ENCODE measurements around the gene THSD4. TPM values are rescaled to one million over a fixed set of nuclear protein-coding genes. Genes with fewer than 3 reads are reported as not detected.

The THSD4 gene
- total and polyA plus RNA-seq, 5 donors from 2014 or later: not detected

GRCh38 chr15:71275098-71275497 lies 159.8 kb downstream of the THSD4 start:
- Mint-ChIP-seq H3K27ac (no peak overlapping the region), H3K9me3 (no peaks in the 10 kb centered on the region), H3K27me3 (peaks cover 5% of the 10 kb centered on the region), H3K4me1 (no peaks in the 10 kb centered on the region), H3K36me3 (no peaks in the 10 kb centered on the region), H3K4me3 (no peak overlapping the region)
- no peak for ATAC-seq (ENCODE audit: low read depth in 2 of 2)
- no peaks in the 10 kb centered on the region for H3K27me3 ChIP-seq (ENCODE audit: control insufficient read depth, insufficient read depth, low read length)
- H3K4me1 ChIP-seq (ENCODE audit: control insufficient read depth, insufficient read depth, low read length, poor library complexity, severe bottlenecking): no peaks in the 10 kb centered on the region
- no peak overlapping the region for H3K4me3 ChIP-seq (ENCODE audit: low read depth, low read length)
- H3K9me3 ChIP-seq (ENCODE audit: control insufficient read depth in 2 of 2, low read length in 2 of 2): no peaks in the 10 kb centered on the region
- DNase-seq: no peak
- no peak overlapping the region for H3K27ac ChIP-seq (ENCODE audit: insufficient read depth, low read length, poor library complexity, severe bottlenecking)
- no peaks in the 10 kb centered on the region for H3K36me3 ChIP-seq (ENCODE audit: control insufficient read depth, insufficient read depth, low read length)

GRCh38 chr15:71275566-71276335 lies 160.5 kb downstream of the THSD4 start:
- Mint-ChIP-seq H3K27ac (no peak overlapping the region), H3K4me1 (no peaks in the 10 kb centered on the region), H3K4me3 (no peak overlapping the region), H3K27me3 (peaks cover 5% of the 10 kb centered on the region), H3K36me3 (no peaks in the 10 kb centered on the region), H3K9me3 (no peaks in the 10 kb centered on the region)
- Histone ChIP-seq H3K27me3 (ENCODE audit: control insufficient read depth, insufficient read depth, low read length) (no peaks in the 10 kb centered on the region), H3K4me1 (ENCODE audit: control insufficient read depth, insufficient read depth, low read length, poor library complexity, severe bottlenecking) (no peaks in the 10 kb centered on the region), H3K9me3 (ENCODE audit: control insufficient read depth in 2 of 2, low read length in 2 of 2) (no peaks in the 10 kb centered on the region), H3K27ac (ENCODE audit: insufficient read depth, low read length, poor library complexity, severe bottlenecking) (no peak overlapping the region), H3K4me3 (ENCODE audit: low read depth, low read length) (no peak overlapping the region), H3K36me3 (ENCODE audit: control insufficient read depth, insufficient read depth, low read length) (no peaks in the 10 kb centered on the region)
- DNase-seq: no peak
- ATAC-seq (ENCODE audit: low read depth in 2 of 2): no peak

GRCh38 chr15:71276336-71276665 lies 161.0 kb downstream of the THSD4 start:
- DNase-seq (no peak), ATAC-seq (ENCODE audit: low read depth in 2 of 2) (no peak)
- Mint-ChIP-seq H3K36me3 (no peaks in the 10 kb centered on the region), H3K9me3 (no peaks in the 10 kb centered on the region), H3K27me3 (peaks cover 5% of the 10 kb centered on the region), H3K4me1 (no peaks in the 10 kb centered on the region), H3K4me3 (no peak overlapping the region), H3K27ac (no peak overlapping the region)
- Histone ChIP-seq H3K27ac (ENCODE audit: insufficient read depth, low read length, poor library complexity, severe bottlenecking) (no peak overlapping the region), H3K4me1 (ENCODE audit: control insufficient read depth, insufficient read depth, low read length, poor library complexity, severe bottlenecking) (no peaks in the 10 kb centered on the region), H3K9me3 (ENCODE audit: control insufficient read depth in 2 of 2, low read length in 2 of 2) (no peaks in the 10 kb centered on the region), H3K36me3 (ENCODE audit: control insufficient read depth, insufficient read depth, low read length) (no peaks in the 10 kb centered on the region), H3K27me3 (ENCODE audit: control insufficient read depth, insufficient read depth, low read length) (no peaks in the 10 kb centered on the region), H3K4me3 (ENCODE audit: low read depth, low read length) (no peak overlapping the region)

- H3K36me3 Mint-ChIP-seq: no peaks in the 10 kb centered on the region
- H3K4me3 Mint-ChIP-seq: no peak overlapping the region
- no peaks in the 10 kb centered on the region for H3K9me3 Mint-ChIP-seq
- no peaks in the 10 kb centered on the region for H3K27me3 ChIP-seq (ENCODE audit: control insufficient read depth, insufficient read depth, low read length)
- no peak overlapping the region for H3K27ac Mint-ChIP-seq
- no peaks in the 10 kb centered on the region for H3K4me1 Mint-ChIP-seq
- no peaks in the 10 kb centered on the region for H3K4me1 ChIP-seq (ENCODE audit: control insufficient read depth, insufficient read depth, low read length, poor library complexity, severe bottlenecking)
- H3K9me3 ChIP-seq (ENCODE audit: control insufficient read depth in 2 of 2, low read length in 2 of 2): no peaks in the 10 kb centered on the region
- ATAC-seq (ENCODE audit: low read depth in 2 of 2) (no peak), DNase-seq (no peak)
- H3K4me3 ChIP-seq (ENCODE audit: low read depth, low read length): no peak overlapping the region
- H3K27ac ChIP-seq (ENCODE audit: insufficient read depth, low read length, poor library complexity, severe bottlenecking): no peak overlapping the region
- peaks cover 5% of the 10 kb centered on the region for H3K27me3 Mint-ChIP-seq
- no peaks in the 10 kb centered on the region for H3K36me3 ChIP-seq (ENCODE audit: control insufficient read depth, insufficient read depth, low read length)
Measured at GRCh38 chr15:71278989-71279756, 163.9 kb downstream of the THSD4 start.

GRCh38 chr15:71279757-71280141 lies 164.5 kb downstream of the THSD4 start:
- Mint-ChIP-seq H3K27me3 (peaks cover 5% of the 10 kb centered on the region), H3K27ac (no peak overlapping the region), H3K36me3 (no peaks in the 10 kb centered on the region), H3K9me3 (no peaks in the 10 kb centered on the region), H3K4me1 (no peaks in the 10 kb centered on the region), H3K4me3 (no peak overlapping the region)
- H3K27me3 ChIP-seq (ENCODE audit: control insufficient read depth, insufficient read depth, low read length): no peaks in the 10 kb centered on the region
- no peak overlapping the region for H3K4me3 ChIP-seq (ENCODE audit: low read depth, low read length)
- H3K4me1 ChIP-seq (ENCODE audit: control insufficient read depth, insufficient read depth, low read length, poor library complexity, severe bottlenecking): no peaks in the 10 kb centered on the region
- no peaks in the 10 kb centered on the region for H3K9me3 ChIP-seq (ENCODE audit: control insufficient read depth in 2 of 2, low read length in 2 of 2)
- no peak for ATAC-seq (ENCODE audit: low read depth in 2 of 2)
- no peak for DNase-seq
- no peaks in the 10 kb centered on the region for H3K36me3 ChIP-seq (ENCODE audit: control insufficient read depth, insufficient read depth, low read length)
- no peak overlapping the region for H3K27ac ChIP-seq (ENCODE audit: insufficient read depth, low read length, poor library complexity, severe bottlenecking)

GRCh38 chr15:71280206-71280605 lies 164.9 kb downstream of the THSD4 start:
- no peak overlapping the region for H3K4me3 Mint-ChIP-seq
- DNase-seq (no peak), ATAC-seq (ENCODE audit: low read depth in 2 of 2) (no peak)
- H3K36me3 Mint-ChIP-seq: no peaks in the 10 kb centered on the region
- H3K4me1 Mint-ChIP-seq: no peaks in the 10 kb centered on the region
- H3K27me3 Mint-ChIP-seq: peaks cover 5% of the 10 kb centered on the region
- no peak overlapping the region for H3K27ac ChIP-seq (ENCODE audit: insufficient read depth, low read length, poor library complexity, severe bottlenecking)
- H3K4me1 ChIP-seq (ENCODE audit: control insufficient read depth, insufficient read depth, low read length, poor library complexity, severe bottlenecking): no peaks in the 10 kb centered on the region
- no peak overlapping the region for H3K27ac Mint-ChIP-seq
- H3K4me3 ChIP-seq (ENCODE audit: low read depth, low read length): no peak overlapping the region
- H3K9me3 Mint-ChIP-seq: no peaks in the 10 kb centered on the region
- H3K9me3 ChIP-seq (ENCODE audit: control insufficient read depth in 2 of 2, low read length in 2 of 2): no peaks in the 10 kb centered on the region
- H3K27me3 ChIP-seq (ENCODE audit: control insufficient read depth, insufficient read depth, low read length): no peaks in the 10 kb centered on the region
- H3K36me3 ChIP-seq (ENCODE audit: control insufficient read depth, insufficient read depth, low read length): no peaks in the 10 kb centered on the region

GRCh38 chr15:71281256-71281655 lies 166.0 kb downstream of the THSD4 start:
- Mint-ChIP-seq H3K4me3 (no peak overlapping the region), H3K36me3 (no peaks in the 10 kb centered on the region)

GRCh38 chr15:71282076-71282475 lies 166.8 kb downstream of the THSD4 start:
- Mint-ChIP-seq H3K4me3 (no peak overlapping the region), H3K4me1 (no peaks in the 10 kb centered on the region), H3K27me3 (peaks cover 13% of the 10 kb centered on the region), H3K36me3 (no peaks in the 10 kb centered on the region), H3K9me3 (no peaks in the 10 kb centered on the region), H3K27ac (no peak overlapping the region)
- Histone ChIP-seq H3K27ac (ENCODE audit: insufficient read depth, low read length, poor library complexity, severe bottlenecking) (no peak overlapping the region), H3K4me1 (ENCODE audit: control insufficient read depth, insufficient read depth, low read length, poor library complexity, severe bottlenecking) (no peaks in the 10 kb centered on the region), H3K27me3 (ENCODE audit: control insufficient read depth, insufficient read depth, low read length) (no peaks in the 10 kb centered on the region), H3K36me3 (ENCODE audit: control insufficient read depth, insufficient read depth, low read length) (no peaks in the 10 kb centered on the region), H3K9me3 (ENCODE audit: control insufficient read depth in 2 of 2, low read length in 2 of 2) (no peaks in the 10 kb centered on the region), H3K4me3 (ENCODE audit: low read depth, low read length) (no peak overlapping the region)
- DNase-seq (no peak), ATAC-seq (ENCODE audit: low read depth in 2 of 2) (no peak)

More at GRCh38 chr15:71281256-71281655, 166.0 kb downstream of the THSD4 start:
- Mint-ChIP-seq H3K4me1 (no peaks in the 10 kb centered on the region), H3K27me3 (peaks cover 10% of the 10 kb centered on the region), H3K27ac (no peak overlapping the region), H3K9me3 (no peaks in the 10 kb centered on the region)
- no peaks in the 10 kb centered on the region for H3K27me3 ChIP-seq (ENCODE audit: control insufficient read depth, insufficient read depth, low read length)
- no peaks in the 10 kb centered on the region for H3K36me3 ChIP-seq (ENCODE audit: control insufficient read depth, insufficient read depth, low read length)
- no peak overlapping the region for H3K27ac ChIP-seq (ENCODE audit: insufficient read depth, low read length, poor library complexity, severe bottlenecking)
- no peak for ATAC-seq (ENCODE audit: low read depth in 2 of 2)
- H3K4me3 ChIP-seq (ENCODE audit: low read depth, low read length): no peak overlapping the region
- no peak for DNase-seq
- H3K9me3 ChIP-seq (ENCODE audit: control insufficient read depth in 2 of 2, low read length in 2 of 2): no peaks in the 10 kb centered on the region
- no peaks in the 10 kb centered on the region for H3K4me1 ChIP-seq (ENCODE audit: control insufficient read depth, insufficient read depth, low read length, poor library complexity, severe bottlenecking)
